Breast epithelium (tissue), 4 donors: Measurements from ENCODE around the gene WFDC13. TPM values are rescaled to one million over a fixed set of nuclear protein-coding genes. Genes with fewer than 3 reads are reported as not detected.
"Not testable (repeated sequence)": the region's sequence is repeated elsewhere in the genome, so short reads cannot be mapped to it uniquely, and the experiment has no call there.

ENCODE experiments used
- DNase-seq, 2 donors: peaks; one replicate each; pipeline ENCODE4 v3.0.0-alpha.2; 2019; ENCODE audit warnings: low spot score in 2 of 2
- H3K27ac ChIP-seq, 2 donors: fragments of 200-600 bp; sonication (generic) in 1 of 2; one replicate each; pipeline ENCODE4 v1.5.1; 2016 to 2019; ENCODE audit warnings: mild to moderate bottlenecking in 1 of 2
- H3K27me3 ChIP-seq, 2 donors: fragments of 200-600 bp; sonication (generic) in 1 of 2; one replicate each; pipeline versions ENCODE4 v1.5.1 to v1.6.0; 2017 to 2019; ENCODE audit warnings: control low read depth in 1 of 2, mild to moderate bottlenecking in 1 of 2
- H3K36me3 ChIP-seq: fragments of 200-600 bp; one replicate; pipeline ENCODE4 v1.5.1; 2019
- H3K4me1 ChIP-seq, 2 donors: fragments of 200-600 bp; sonication (generic); one replicate each; pipeline ENCODE4 v1.5.1; 2016 to 2019; ENCODE audit warnings: control low read depth in 1 of 2
- H3K4me3 ChIP-seq, 3 donors: fragments of 200-600 bp; sonication (generic); 1 replicate in 2 of 3; 2 replicates in 1 of 3; pipeline ENCODE4 v1.5.1; 2016 to 2019; ENCODE audit warnings: mild to moderate bottlenecking in 3 of 3, moderate library complexity in 2 of 3
- H3K9me3 ChIP-seq, 2 donors: fragments of 200-600 bp; sonication (generic) in 1 of 2; one replicate each; pipeline ENCODE4 v1.5.1; 2016 to 2019; ENCODE audit warnings: control low read depth in 1 of 2
- POLR2A ChIP-seq: fragments of 450-650 bp; IDR thresholded peaks from one replicate; pipeline ENCODE4 v1.6.1; 2016; ENCODE audit warnings: antibody characterized with exemption, mild to moderate bottlenecking, moderate library complexity
- POLR2AphosphoS5 ChIP-seq, 3 donors: sonication (generic); formaldehyde crosslinking; IDR thresholded peaks; one replicate each; pipeline ENCODE4 v1.6.1; 2017; ENCODE audit warnings: antibody characterized with exemption in 3 of 3
- intact Hi-C: fragments of 100-400 bp; cut with DNase I; formaldehyde crosslinking; loops from one replicate; pipeline ENCODE4 v1.15.1; 2023; ENCODE audit warnings: low total_unique reads
- total RNA-seq, 3 donors: library from RNA; depleted of rRNA; stranded (reverse); fragments of >200 nt; gene quantifications; one replicate each; pipeline ENCODE4 v1.1.0, GENCODE V29; 2016
- TF ChIP-seq, protein P1 (sequence below), 3 donors: fragments of 450-650 bp; IDR thresholded peaks; one replicate each; pipeline ENCODE4 v1.5.1; 2016 to 2017; ENCODE audit warnings: antibody characterized with exemption in 3 of 3, mild to moderate bottlenecking in 3 of 3, moderate library complexity in 3 of 3

Gene WFDC13
- total RNA-seq, 3 donors from 2014 or later, result not detected

DNA sequence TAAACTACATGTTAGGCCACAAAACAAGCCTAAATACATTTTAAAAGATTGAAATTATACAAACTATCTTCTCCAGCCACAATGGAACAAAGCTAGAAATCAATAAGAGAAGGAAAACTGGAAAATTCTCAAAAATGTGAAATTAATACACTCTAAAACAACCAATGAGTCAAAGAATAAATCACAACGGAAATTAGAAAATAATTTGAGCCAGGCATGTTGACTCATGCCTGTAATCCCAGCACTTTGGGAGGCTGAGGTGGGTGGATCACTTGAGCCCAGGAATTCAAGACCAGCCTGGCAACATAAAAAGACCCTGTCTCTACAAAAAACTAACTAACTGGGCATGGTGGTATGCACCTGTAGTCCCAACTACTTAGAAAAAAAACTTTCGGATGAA, 6.3 kb upstream of the WFDC13 start:
- Histone ChIP-seq H3K4me1 (no peaks in the 10 kb centered on the region), H3K36me3 (peaks cover 3% of the 10 kb centered on the region), H3K4me3 (no peak overlapping the region), H3K27ac (no peak overlapping the region), H3K9me3 (no peaks in the 10 kb centered on the region), H3K27me3 (no peaks in the 10 kb centered on the region)
- TF ChIP-seq, protein P1, sequence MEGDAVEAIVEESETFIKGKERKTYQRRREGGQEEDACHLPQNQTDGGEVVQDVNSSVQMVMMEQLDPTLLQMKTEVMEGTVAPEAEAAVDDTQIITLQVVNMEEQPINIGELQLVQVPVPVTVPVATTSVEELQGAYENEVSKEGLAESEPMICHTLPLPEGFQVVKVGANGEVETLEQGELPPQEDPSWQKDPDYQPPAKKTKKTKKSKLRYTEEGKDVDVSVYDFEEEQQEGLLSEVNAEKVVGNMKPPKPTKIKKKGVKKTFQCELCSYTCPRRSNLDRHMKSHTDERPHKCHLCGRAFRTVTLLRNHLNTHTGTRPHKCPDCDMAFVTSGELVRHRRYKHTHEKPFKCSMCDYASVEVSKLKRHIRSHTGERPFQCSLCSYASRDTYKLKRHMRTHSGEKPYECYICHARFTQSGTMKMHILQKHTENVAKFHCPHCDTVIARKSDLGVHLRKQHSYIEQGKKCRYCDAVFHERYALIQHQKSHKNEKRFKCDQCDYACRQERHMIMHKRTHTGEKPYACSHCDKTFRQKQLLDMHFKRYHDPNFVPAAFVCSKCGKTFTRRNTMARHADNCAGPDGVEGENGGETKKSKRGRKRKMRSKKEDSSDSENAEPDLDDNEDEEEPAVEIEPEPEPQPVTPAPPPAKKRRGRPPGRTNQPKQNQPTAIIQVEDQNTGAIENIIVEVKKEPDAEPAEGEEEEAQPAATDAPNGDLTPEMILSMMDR (IDR thresholded peaks at IDR 0.05), result no peak
- TF ChIP-seq POLR2AphosphoS5 (IDR thresholded peaks at IDR 0.05) (no peak), POLR2A (no peak)
- DNase-seq, result no peak
- intact Hi-C loops, result no loop called here

DNA sequence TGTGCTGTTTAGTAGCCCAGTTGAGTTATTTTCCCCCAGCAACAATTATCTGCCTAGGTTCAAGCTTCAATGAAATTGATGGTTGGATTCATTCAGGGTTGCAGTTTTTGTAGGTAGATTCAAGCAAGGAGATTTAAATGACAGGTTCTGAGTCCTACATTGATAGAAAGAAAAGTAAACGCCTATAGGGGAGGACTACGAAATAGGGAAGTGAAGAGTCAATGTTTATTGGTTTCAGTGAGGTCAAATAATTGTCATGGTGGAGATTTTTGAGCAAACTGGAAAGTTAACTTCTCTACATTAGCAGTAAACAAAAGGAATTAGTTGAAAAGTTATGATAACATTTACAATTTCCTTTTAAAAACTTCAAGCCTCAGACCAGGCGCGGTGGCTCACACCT, 734 bp upstream of the WFDC13 start:
- Histone ChIP-seq H3K4me3 (no peak overlapping the region), H3K9me3 (no peaks in the 10 kb centered on the region), H3K36me3 (peaks cover 3% of the 10 kb centered on the region), H3K4me1 (no peaks in the 10 kb centered on the region), H3K27ac (no peak overlapping the region), H3K27me3 (no peaks in the 10 kb centered on the region)
- TF ChIP-seq POLR2AphosphoS5 (IDR thresholded peaks at IDR 0.05), result no peak
- TF ChIP-seq, protein P1 (IDR thresholded peaks at IDR 0.05), result no peak
- no peak for TF ChIP-seq POLR2A
- intact Hi-C loops, result no loop called here
- no peak for DNase-seq

DNA sequence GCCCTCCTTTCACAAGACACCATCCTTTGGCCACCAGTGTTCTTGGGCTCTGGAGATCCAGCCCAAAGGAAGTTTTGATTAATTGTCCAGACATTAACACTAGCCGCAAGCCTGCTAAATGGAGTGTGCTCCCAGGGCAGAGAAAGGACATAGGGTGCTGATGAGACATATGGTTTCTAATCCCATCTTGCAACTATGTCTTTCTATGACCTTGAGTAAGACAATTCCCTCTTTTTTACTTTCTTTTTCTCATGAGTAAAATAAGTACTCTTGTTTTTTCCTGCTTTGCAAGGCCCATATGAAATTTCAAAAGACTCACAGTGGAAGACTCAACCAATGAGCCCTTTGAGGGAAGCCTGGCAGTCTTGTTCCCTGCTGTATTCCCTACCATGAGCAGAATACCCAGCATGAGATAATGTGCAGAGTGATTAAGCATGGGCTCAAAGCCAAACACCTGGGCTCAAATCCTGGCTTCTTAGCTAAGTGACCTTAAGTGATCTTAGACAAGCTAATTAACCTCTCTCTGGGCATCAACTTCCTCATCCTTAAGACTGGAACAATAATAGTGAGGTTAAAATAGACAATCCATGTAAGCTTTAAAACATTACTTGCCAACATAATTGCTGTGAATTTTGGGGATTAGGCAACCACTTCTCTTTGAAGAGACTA, 3.3 kb downstream of the WFDC13 start, which contains the start of gene WFDC10B:
TSS of gene WFDC10B (minus strand) at position 51 of the 669 bp plus-strand sequence. CDS start 19,027 bp downstream, outside the sequence.
- TF ChIP-seq, protein P1 (IDR thresholded peaks at IDR 0.05), result no peak
- no peak for TF ChIP-seq POLR2AphosphoS5 (IDR thresholded peaks at IDR 0.05)
- no peak for TF ChIP-seq POLR2A
- no peak within 1 kb of the TSS for H3K27ac ChIP-seq
- H3K36me3 ChIP-seq, result no peaks in the 10 kb centered on the region
- no peaks in the 10 kb centered on the region for H3K27me3 ChIP-seq
- no peaks in the 10 kb centered on the region for H3K4me1 ChIP-seq
- DNase-seq, result no peak
- intact Hi-C loops, result no loop called here
- H3K9me3 ChIP-seq, result no peaks in the 10 kb centered on the region
- H3K4me3 ChIP-seq, result no peak within 1 kb of the TSS

GRCh38 chr20:45716141-45716688, 14.4 kb downstream of the WFDC13 start:
- H3K4me1 ChIP-seq, H3K27ac ChIP-seq, intact Hi-C loops, H3K36me3 ChIP-seq, H3K4me3 ChIP-seq, H3K9me3 ChIP-seq, H3K27me3 ChIP-seq, DNase-seq: not testable (repeated sequence)

GRCh38 chr20:45722047-45722446, 20.2 kb downstream of the WFDC13 start, which contains the start of gene SPINT4:
Gene SPINT4 (plus strand): TSS chr20:45722347. CDS start chr20:45722368, 21 bp downstream.
- no peaks in the 10 kb centered on the region for H3K36me3 ChIP-seq
- no peak for TF ChIP-seq POLR2A
- TF ChIP-seq POLR2AphosphoS5 (IDR thresholded peaks at IDR 0.05), result no peak
- TF ChIP-seq, protein P1 (IDR thresholded peaks at IDR 0.05), result no peak
- H3K27me3 ChIP-seq, result no peaks in the 10 kb centered on the region
- no peak within 1 kb of the TSS for H3K27ac ChIP-seq
- no peaks in the 10 kb centered on the region for H3K4me1 ChIP-seq
- H3K9me3 ChIP-seq, result no peaks in the 10 kb centered on the region
- no peak for DNase-seq
- intact Hi-C loops, result no loop called here
- no peak within 1 kb of the TSS for H3K4me3 ChIP-seq
